HG03280 (cell line): ENCODE data around the gene ATP2A1.
"Not testable (repeated sequence)": the region's sequence is repeated elsewhere in the genome, so short reads cannot be mapped to it uniquely, and the experiment has no call there.

Experiments used
- ATAC-seq: cut with Tn5 transposase; IDR thresholded peaks from one replicate; pipeline ENCODE4 v1.9.1; 2021; ENCODE audit warnings: mild to moderate bottlenecking, moderate library complexity; ENCODE audit not compliant: unreplicated experiment

The ATP2A1 gene

GRCh38 chr16:28905229-28905754 lies 27.0 kb downstream of the ATP2A1 start:
- ATAC-seq = no peak

GRCh38 chr16:28905800-28906372 lies 27.6 kb downstream of the ATP2A1 start:
- no peak for ATAC-seq

GRCh38 chr16:28910086-28911031 lies 32.1 kb downstream of the ATP2A1 start:
- no peak for ATAC-seq

GRCh38 chr16:28912558-28912957 lies 34.3 kb downstream of the ATP2A1 start:
- ATAC-seq = no peak

GRCh38 chr16:28913946-28914724 lies 35.8 kb downstream of the ATP2A1 start:
- ATAC-seq = no peak

- ATAC-seq = no peak
These were observed 36.9 kb downstream of the ATP2A1 start for GRCh38 chr16:28915181-28915580.

GRCh38 chr16:28917095-28917494 lies 38.8 kb downstream of the ATP2A1 start:
- no peak for ATAC-seq

- ATAC-seq = no peak
These were observed 40.4 kb downstream of the ATP2A1 start for GRCh38 chr16:28918698-28919097.

- no peak for ATAC-seq
These were observed 44.9 kb downstream of the ATP2A1 start for GRCh38 chr16:28923231-28923587.

- ATAC-seq = peak; percentile 40
These were observed 45.5 kb downstream of the ATP2A1 start for GRCh38 chr16:28923652-28924398.

GRCh38 chr16:28924399-28924761 lies 46.1 kb downstream of the ATP2A1 start:
- peak; percentile 10 for ATAC-seq

GRCh38 chr16:28924762-28925385 lies 46.6 kb downstream of the ATP2A1 start, which contains the start of gene RABEP2:
Gene RABEP2, minus strand, starts transcription at chr16:28925238. Its CDS starts 75 bp downstream, at chr16:28925163.
- ATAC-seq = peak; percentile 68

- peak; percentile 30 for ATAC-seq
These were observed 47.3 kb downstream of the ATP2A1 start for GRCh38 chr16:28925386-28926228.

GRCh38 chr16:28926284-28926683 lies 48.0 kb downstream of the ATP2A1 start:
- ATAC-seq = not testable (repeated sequence)

- ATAC-seq = no peak
These were observed 49.5 kb downstream of the ATP2A1 start for GRCh38 chr16:28927815-28928214.

- no peak for ATAC-seq
These were observed 51.9 kb downstream of the ATP2A1 start for GRCh38 chr16:28930203-28930602.

- no peak for ATAC-seq
These were observed 52.4 kb downstream of the ATP2A1 start for GRCh38 chr16:28930652-28931051.

- ATAC-seq = no peak
These were observed 53.5 kb downstream of the ATP2A1 start, which contains the start of gene CD19 for GRCh38 chr16:28931801-28932225. Gene CD19, plus strand, starts transcription at chr16:28931971. Its CDS starts 30 bp downstream, at chr16:28932001.
